Gastrocnemius medialis (tissue), 4 donors: Measurements from ENCODE around the gene CLNK. TPM values are rescaled to one million over a fixed set of nuclear protein-coding genes. Genes with fewer than 3 reads are reported as not detected.

Experiments used
- ATAC-seq, 2 donors: fragments of 150-250 bp; one replicate each; pipeline ENCODE4 v1.9.1; 2016
- DNase-seq, 2 donors: peaks; one replicate each; pipeline ENCODE4 v3.0.0-alpha.2; 2019
- H3K27ac ChIP-seq, 4 donors: fragments of 200-600 bp; sonication (generic); 1 replicate in 1 of 4; 2 replicates in 3 of 4; pipeline ENCODE4 v1.5.1; 2016 to 2018; ENCODE audit warnings: mild to moderate bottlenecking in 2 of 4, moderate library complexity in 1 of 4
- H3K27me3 ChIP-seq, 3 donors: fragments of 200-600 bp; sonication (generic) in 2 of 3; 1 replicate in 1 of 3; 2 replicates in 2 of 3; pipeline versions ENCODE4 v1.5.1 to v1.6.0; 2016 to 2019; ENCODE audit warnings: mild to moderate bottlenecking in 1 of 3, moderate library complexity in 1 of 3
- H3K36me3 ChIP-seq, 2 donors: fragments of 200-600 bp; sonication (generic) in 1 of 2; one replicate each; pipeline ENCODE4 v1.5.1; 2017 to 2018
- H3K4me1 ChIP-seq, 2 donors: fragments of 200-600 bp; sonication (generic) in 1 of 2; one replicate each; pipeline ENCODE4 v1.5.1; 2016 to 2017; ENCODE audit warnings: mild to moderate bottlenecking in 2 of 2
- H3K4me3 ChIP-seq, 4 donors: fragments of 200-600 bp; sonication (generic) in 3 of 4; 1 replicate in 1 of 4; 2 replicates in 3 of 4; pipeline ENCODE4 v1.5.1; 2016 to 2019; ENCODE audit warnings: mild to moderate bottlenecking in 2 of 4
- H3K9me3 ChIP-seq, 3 donors: fragments of 200-600 bp; sonication (generic) in 2 of 3; 1 replicate in 1 of 3; 2 replicates in 2 of 3; pipeline ENCODE4 v1.5.1; 2016 to 2019
- CTCF ChIP-seq, 5 experiments: fragments of 450-650 bp in 3 of 5; fragments of 200-600 bp in 2 of 5; sonication (generic) in 2 of 5; IDR thresholded peaks in 4 of 5; conservative IDR thresholded peaks in 1 of 5; 1 replicate in 4 of 5; 2 replicates in 1 of 5; pipeline ENCODE4 v1.5.1; 2016 to 2019; ENCODE audit warnings: antibody characterized with exemption in 5 of 5, mild to moderate bottlenecking in 3 of 5, moderate library complexity in 3 of 5
- POLR2A ChIP-seq, 2 donors: fragments of 450-650 bp; IDR thresholded peaks; one replicate each; pipeline ENCODE4 v1.6.1; 2017; ENCODE audit warnings: antibody characterized with exemption in 2 of 2, mild to moderate bottlenecking in 2 of 2, moderate library complexity in 2 of 2
- in situ Hi-C, 4 donors: fragments of 200-750 bp; cut with MboI; loops; one replicate each; pipeline versions ENCODE4 v1.15.0 to v1.8.0; 2017; ENCODE audit warnings: low sequenced_read_pairs in 4 of 4
- intact Hi-C: fragments of 100-400 bp; cut with DNase I; formaldehyde crosslinking; loops from one replicate; pipeline ENCODE4 v1.15.1; 2023; ENCODE audit warnings: low total_unique reads
- total RNA-seq, 4 donors: library from RNA; depleted of rRNA; stranded (reverse); fragments of >200 nt; gene quantifications; one replicate each; pipeline versions ENCODE4 v1.1.0 to v1.2.3, GENCODE V29; 2016

Gene CLNK, protein sequence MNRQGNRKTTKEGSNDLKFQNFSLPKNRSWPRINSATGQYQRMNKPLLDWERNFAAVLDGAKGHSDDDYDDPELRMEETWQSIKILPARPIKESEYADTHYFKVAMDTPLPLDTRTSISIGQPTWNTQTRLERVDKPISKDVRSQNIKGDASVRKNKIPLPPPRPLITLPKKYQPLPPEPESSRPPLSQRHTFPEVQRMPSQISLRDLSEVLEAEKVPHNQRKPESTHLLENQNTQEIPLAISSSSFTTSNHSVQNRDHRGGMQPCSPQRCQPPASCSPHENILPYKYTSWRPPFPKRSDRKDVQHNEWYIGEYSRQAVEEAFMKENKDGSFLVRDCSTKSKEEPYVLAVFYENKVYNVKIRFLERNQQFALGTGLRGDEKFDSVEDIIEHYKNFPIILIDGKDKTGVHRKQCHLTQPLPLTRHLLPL
- total RNA-seq = not detected

- no peak for DNase-seq
- no peak for TF ChIP-seq POLR2A (IDR thresholded peaks at IDR 0.05)
- in situ Hi-C loops = no loop called here
Measured at GRCh38 chr4:10684631-10685030, at the start of gene CLNK. Gene CLNK, minus strand, starts transcription at chr4:10684768. Its CDS starts 16,899 bp downstream, at chr4:10667869.

GRCh38 chr4:10733481-10734062, 49.0 kb upstream of the CLNK start:
- Histone ChIP-seq H3K27me3 (no peaks in the 10 kb centered on the region), H3K4me3 (no peak overlapping the region), H3K36me3 (no peaks in the 10 kb centered on the region), H3K9me3 (no peaks in the 10 kb centered on the region), H3K4me1 (no peaks in the 10 kb centered on the region), H3K27ac (no peak overlapping the region)
- in situ Hi-C loops = no loop called here
- TF ChIP-seq POLR2A (IDR thresholded peaks at IDR 0.05) (no peak), CTCF (IDR thresholded peaks at IDR 0.05 in 4 of 5, conservative IDR thresholded peaks at IDR 0.05 in 1 of 5) (no peak)
- ATAC-seq (no peak), DNase-seq (no peak)
- intact Hi-C loops = no loop called here

More at GRCh38 chr4:10684631-10685030, at the start of gene CLNK:
- H3K27ac ChIP-seq = no peak within 1 kb of the TSS
- intact Hi-C loops = no loop called here
- no peaks in the 10 kb centered on the region for H3K27me3 ChIP-seq
- ATAC-seq = no peak
- H3K4me3 ChIP-seq = no peak within 1 kb of the TSS
- H3K36me3 ChIP-seq = no peaks in the 10 kb centered on the region
- H3K9me3 ChIP-seq = no peaks in the 10 kb centered on the region
- no peaks in the 10 kb centered on the region for H3K4me1 ChIP-seq

DNA sequence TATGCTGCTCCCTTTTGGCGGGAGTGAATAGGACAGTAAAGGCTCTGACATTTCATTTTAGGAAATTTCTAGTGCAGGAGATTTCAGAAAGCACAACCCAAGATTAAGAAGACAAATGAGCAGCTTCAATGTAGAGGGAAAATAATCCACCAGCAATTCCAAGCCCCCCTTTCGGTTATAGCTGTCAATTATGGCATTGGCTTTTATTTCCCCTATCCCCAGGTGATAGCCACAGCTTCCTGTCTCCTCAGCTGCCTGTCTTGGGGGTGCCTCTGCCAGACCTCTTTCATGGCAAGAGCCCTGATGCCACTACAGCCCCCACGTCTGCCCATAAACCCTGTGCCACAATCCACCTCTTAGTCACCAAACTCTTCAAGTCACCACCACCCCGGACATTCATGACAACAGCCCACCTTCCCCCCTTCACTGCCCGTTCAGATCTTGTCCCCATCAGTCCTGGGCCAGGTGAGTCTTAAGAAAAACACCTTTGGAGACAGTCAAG, 48.4 kb upstream of the CLNK start:
- Histone ChIP-seq H3K4me3 (no peak overlapping the region), H3K36me3 (no peaks in the 10 kb centered on the region), H3K27ac (no peak overlapping the region), H3K27me3 (no peaks in the 10 kb centered on the region), H3K4me1 (no peaks in the 10 kb centered on the region), H3K9me3 (no peaks in the 10 kb centered on the region)
- DNase-seq = no peak
- intact Hi-C loops = no loop called here
- in situ Hi-C loops = no loop called here
- no peak for ATAC-seq
- TF ChIP-seq CTCF (IDR thresholded peaks at IDR 0.05 in 4 of 5, conservative IDR thresholded peaks at IDR 0.05 in 1 of 5) (no peak), POLR2A (IDR thresholded peaks at IDR 0.05) (no peak)

GRCh38 chr4:10732235-10732913, 47.8 kb upstream of the CLNK start:
- no peak overlapping the region for H3K27ac ChIP-seq
- H3K4me3 ChIP-seq = no peak overlapping the region
- no peaks in the 10 kb centered on the region for H3K9me3 ChIP-seq
- H3K4me1 ChIP-seq = no peaks in the 10 kb centered on the region
- no peaks in the 10 kb centered on the region for H3K36me3 ChIP-seq
- in situ Hi-C loops (no loop called here), intact Hi-C loops (no loop called here)
- ATAC-seq (no peak), DNase-seq (no peak)
- H3K27me3 ChIP-seq = no peaks in the 10 kb centered on the region
- TF ChIP-seq CTCF (IDR thresholded peaks at IDR 0.05 in 4 of 5, conservative IDR thresholded peaks at IDR 0.05 in 1 of 5) = no peak
- no peak for TF ChIP-seq POLR2A (IDR thresholded peaks at IDR 0.05)

DNA sequence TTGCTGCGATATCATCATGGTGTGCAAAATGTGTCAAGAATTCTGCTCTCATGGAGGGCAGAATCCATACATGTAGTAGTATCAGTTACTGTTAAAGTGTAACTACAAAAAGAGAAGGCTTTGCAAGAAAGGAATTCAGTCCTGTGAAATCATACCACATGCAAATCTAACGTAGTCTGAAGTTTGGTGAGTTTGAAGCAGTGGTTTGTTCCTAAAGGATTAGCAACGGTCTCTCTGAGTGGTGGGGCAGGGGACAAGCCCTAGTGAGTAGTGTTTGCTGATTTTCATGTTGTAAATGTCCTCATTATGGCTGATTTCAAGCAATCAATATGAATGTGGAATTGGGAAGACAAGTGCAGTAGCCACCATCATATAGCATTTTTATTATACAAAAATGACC, 47.1 kb upstream of the CLNK start:
- Histone ChIP-seq H3K4me1 (no peaks in the 10 kb centered on the region), H3K9me3 (no peaks in the 10 kb centered on the region), H3K36me3 (no peaks in the 10 kb centered on the region), H3K27me3 (no peaks in the 10 kb centered on the region), H3K4me3 (no peak overlapping the region), H3K27ac (no peak overlapping the region)
- TF ChIP-seq POLR2A (IDR thresholded peaks at IDR 0.05) = no peak
- no peak for TF ChIP-seq CTCF (IDR thresholded peaks at IDR 0.05 in 4 of 5, conservative IDR thresholded peaks at IDR 0.05 in 1 of 5)
- in situ Hi-C loops = no loop called here
- ATAC-seq (no peak), DNase-seq (no peak)
- intact Hi-C loops = no loop called here
